Thoracic aorta (tissue), 2 donors: Measurements from ENCODE around the gene XIAP. TPM values are rescaled to one million over a fixed set of nuclear protein-coding genes. Genes with fewer than 3 reads are reported as not detected.
"Not testable (repeated sequence)": the region's sequence is repeated elsewhere in the genome, so short reads cannot be mapped to it uniquely, and the experiment has no call there.

Experiments
- ATAC-seq: fragments of 150-250 bp; one replicate; pipeline ENCODE4 v1.8.0; 2017; ENCODE audit warnings: low read depth; ENCODE audit not compliant: insufficient number of reproducible peaks, low FRiP score
- DNase-seq: peaks from one replicate; pipeline ENCODE4 v3.0.0-alpha.2; 2020; ENCODE audit warnings: low spot score
- H3K27ac ChIP-seq, 2 donors: fragments of 200-600 bp; sonication (generic); 1 replicate in 1 of 2; 2 replicates in 1 of 2; pipeline ENCODE4 v1.5.1; 2016; ENCODE audit warnings: mild to moderate bottlenecking in 2 of 2, moderate library complexity in 2 of 2
- H3K27me3 ChIP-seq: fragments of 200-600 bp; sonication (generic); replicated peaks from 2 replicates; pipeline ENCODE4 v1.6.0; 2016; ENCODE audit warnings: mild to moderate bottlenecking; ENCODE audit not compliant: insufficient read depth
- H3K36me3 ChIP-seq: fragments of 200-600 bp; sonication (generic); one replicate; pipeline ENCODE4 v1.5.1; 2016
- H3K4me1 ChIP-seq, 2 donors: fragments of 200-600 bp; sonication (generic); 1 replicate in 1 of 2; 2 replicates in 1 of 2; pipeline versions ENCODE4 v1.5.1 to v1.6.0; 2016; ENCODE audit warnings: low read depth in 2 of 2, mild to moderate bottlenecking in 1 of 2; ENCODE audit not compliant: control insufficient read depth in 1 of 2
- H3K4me3 ChIP-seq: fragments of 200-600 bp; sonication (generic); 2 replicates; pipeline ENCODE4 v1.5.1; 2016; ENCODE audit warnings: mild to moderate bottlenecking
- H3K9me3 ChIP-seq: fragments of 200-600 bp; sonication (generic); 2 replicates; pipeline ENCODE4 v1.5.1; 2016
- CTCF ChIP-seq: fragments of 200-600 bp; sonication (generic); IDR thresholded peaks from one replicate; pipeline ENCODE4 v1.5.1; 2019; ENCODE audit warnings: antibody characterized with exemption
- total RNA-seq, 2 donors: library from RNA; depleted of rRNA; stranded (reverse); fragments of >200 nt; gene quantifications; one replicate each; pipeline versions ENCODE4 v1.1.0 to v1.2.3, GENCODE V29; 2016

XIAP gene
- total RNA-seq, 2 donors from 2014 or later, result 18.3 to 78.5 TPM

- no peak for TF ChIP-seq CTCF
- DNase-seq, result no peak
- Histone ChIP-seq H3K9me3 (no peaks in the 10 kb centered on the region), H3K4me1 (no peaks in the 10 kb centered on the region), H3K27ac (no peak overlapping the region), H3K27me3 (no peaks in the 10 kb centered on the region), H3K36me3 (no peaks in the 10 kb centered on the region), H3K4me3 (no peak overlapping the region)
- ATAC-seq, result no peak
These were observed 13.2 kb upstream of the XIAP start for GRCh38 chrX:123846577-123847038.

- Histone ChIP-seq H3K9me3 (no peaks in the 10 kb centered on the region), H3K4me1 (no peaks in the 10 kb centered on the region), H3K27ac (no peak overlapping the region), H3K36me3 (no peaks in the 10 kb centered on the region), H3K4me3 (no peak overlapping the region), H3K27me3 (no peaks in the 10 kb centered on the region)
- ATAC-seq (no peak), DNase-seq (no peak)
- TF ChIP-seq CTCF, result no peak
These were observed 12.8 kb upstream of the XIAP start for GRCh38 chrX:123847056-123847455.

DNA sequence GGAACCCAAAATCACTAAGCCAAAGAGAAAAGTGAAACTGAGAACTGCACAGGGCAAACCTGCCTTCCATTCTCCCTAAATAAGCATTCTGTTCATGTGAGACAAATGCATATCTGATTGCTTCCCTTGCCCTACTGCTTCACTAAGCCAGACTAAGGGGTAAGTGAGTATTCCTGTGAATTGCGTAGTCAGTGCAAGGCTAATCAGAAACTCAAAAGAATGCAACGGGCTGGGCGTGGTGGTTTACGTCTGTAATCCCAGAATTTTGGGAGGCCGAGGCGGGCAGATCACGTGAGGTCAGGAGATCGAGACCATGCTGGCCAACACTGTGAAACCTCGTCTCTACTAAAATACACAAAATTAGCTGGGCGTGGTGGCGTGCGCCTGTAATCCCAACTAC, 10.8 kb upstream of the XIAP start:
- DNase-seq (no peak), ATAC-seq (no peak)
- Histone ChIP-seq H3K27ac (no peak overlapping the region), H3K9me3 (no peaks in the 10 kb centered on the region), H3K4me3 (no peak overlapping the region), H3K4me1 (no peaks in the 10 kb centered on the region), H3K27me3 (no peaks in the 10 kb centered on the region), H3K36me3 (no peaks in the 10 kb centered on the region)
- TF ChIP-seq CTCF, result no peak

GRCh38 chrX:123849906-123850305, 9.9 kb upstream of the XIAP start:
- not testable (repeated sequence) for DNase-seq, H3K9me3 ChIP-seq, H3K36me3 ChIP-seq, H3K4me3 ChIP-seq, H3K27ac ChIP-seq, H3K27me3 ChIP-seq, ATAC-seq, H3K4me1 ChIP-seq

DNA sequence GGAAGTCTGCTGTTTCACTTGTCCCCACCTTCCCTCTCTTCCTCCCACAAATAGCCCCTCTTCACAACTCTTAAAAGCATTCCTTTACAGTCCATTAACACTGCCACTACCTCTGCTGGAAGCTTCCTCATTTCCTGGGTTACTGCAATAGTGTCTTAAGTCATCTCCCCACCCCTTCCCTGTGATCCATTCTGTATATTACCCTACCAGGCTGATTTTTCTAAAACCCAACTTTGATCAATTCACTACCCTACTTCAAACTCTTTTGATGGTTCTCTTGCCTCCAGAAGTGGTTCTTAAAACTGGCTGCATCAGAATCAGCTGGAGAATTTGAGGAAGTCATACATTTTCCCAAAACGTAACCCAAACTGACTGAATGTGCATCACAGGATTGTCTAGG, 8.8 kb upstream of the XIAP start:
- no peaks in the 10 kb centered on the region for H3K36me3 ChIP-seq
- no peak overlapping the region for H3K27ac ChIP-seq
- H3K4me3 ChIP-seq, result no peak overlapping the region
- no peak for ATAC-seq
- H3K27me3 ChIP-seq, result no peaks in the 10 kb centered on the region
- TF ChIP-seq CTCF, result no peak
- H3K9me3 ChIP-seq, result no peaks in the 10 kb centered on the region
- DNase-seq, result no peak
- no peaks in the 10 kb centered on the region for H3K4me1 ChIP-seq

DNA sequence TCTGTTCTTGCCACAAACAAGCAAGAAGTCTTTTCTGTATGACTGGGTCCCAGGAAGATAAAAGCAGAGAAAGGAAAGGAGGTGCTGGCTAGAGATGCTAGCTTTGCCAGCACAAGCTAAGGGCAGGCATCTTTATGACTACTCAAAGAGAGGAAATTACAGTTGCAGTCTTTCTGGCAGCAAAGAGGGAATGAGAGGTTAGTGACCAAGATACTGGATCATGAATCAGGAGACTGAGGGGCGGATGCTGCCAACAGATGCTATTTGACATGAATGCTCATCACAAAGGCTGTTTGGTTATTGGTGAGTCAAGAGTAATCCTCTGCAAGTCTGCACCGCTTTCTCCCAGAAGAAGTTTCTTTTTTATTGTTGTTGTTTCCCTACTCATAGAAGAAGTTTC, 5.5 kb upstream of the XIAP start:
- no peak overlapping the region for H3K4me3 ChIP-seq
- no peaks in the 10 kb centered on the region for H3K27me3 ChIP-seq
- no peak for DNase-seq
- no peak for TF ChIP-seq CTCF
- H3K36me3 ChIP-seq, result no peaks in the 10 kb centered on the region
- H3K27ac ChIP-seq, result no peak overlapping the region
- no peaks in the 10 kb centered on the region for H3K9me3 ChIP-seq
- no peak for ATAC-seq
- H3K4me1 ChIP-seq, result no peaks in the 10 kb centered on the region
